Prostate gland (tissue), 2 donors: Measurements from ENCODE around the gene SYTL5. TPM values are rescaled to one million over a fixed set of nuclear protein-coding genes. Genes with fewer than 3 reads are reported as not detected.

Experiments
- DNase-seq: peaks from one replicate; pipeline ENCODE4 v3.0.0-alpha.2; 2019; ENCODE audit warnings: low spot score
- H3K27ac ChIP-seq, 2 donors: fragments of 200-600 bp; sonication (generic); 2 replicates each; pipeline ENCODE4 v1.5.1; 2017 to 2019
- H3K27me3 ChIP-seq: fragments of 200-600 bp; sonication (generic); replicated peaks from 2 replicates; pipeline ENCODE4 v1.5.1; 2019; ENCODE audit not compliant: insufficient read depth
- H3K36me3 ChIP-seq, 2 donors: fragments of 200-600 bp; sonication (generic); 1 replicate in 1 of 2; 2 replicates in 1 of 2; pipeline versions ENCODE4 v1.5.1 to v1.8.1; 2017 to 2019
- H3K4me1 ChIP-seq: fragments of 200-600 bp; sonication (generic); replicated peaks from 2 replicates; pipeline ENCODE4 v1.5.1; 2019
- H3K4me3 ChIP-seq, 2 donors: fragments of 200-600 bp; sonication (generic); 2 replicates each; pipeline ENCODE4 v1.5.1; 2017 to 2019
- H3K9me3 ChIP-seq: fragments of 200-600 bp; sonication (generic); 2 replicates; pipeline ENCODE4 v1.5.1; 2017
- POLR2A ChIP-seq: fragments of 450-650 bp; IDR thresholded peaks from one replicate; pipeline ENCODE4 v1.6.1; 2016; ENCODE audit warnings: antibody characterized with exemption, mild to moderate bottlenecking
- POLR2AphosphoS5 ChIP-seq: sonication (generic); formaldehyde crosslinking; IDR thresholded peaks from one replicate; pipeline ENCODE4 v1.6.1; 2017; ENCODE audit warnings: antibody characterized with exemption
- WGBS: methylation state at CpG from one replicate; pipeline ENCODE4 v1.1.5; 2018; 5-methylcytosine and 5-hydroxymethylcytosine counted together
- intact Hi-C: fragments of 100-400 bp; cut with DNase I; formaldehyde crosslinking; loops from one replicate; pipeline ENCODE4 v1.14.2; 2022
- total RNA-seq, 2 donors: library from RNA; depleted of rRNA; stranded (reverse); fragments of >200 nt; gene quantifications; one replicate each; pipeline ENCODE4 v1.1.0, GENCODE V29; 2016
- TF ChIP-seq, protein P1 (sequence below), 4 experiments: fragments of 200-600 bp in 2 of 4; fragments of 450-650 bp in 2 of 4; sonication (generic) in 2 of 4; IDR thresholded peaks; 1 replicate in 3 of 4; 2 replicates in 1 of 4; pipeline ENCODE4 v1.5.1; 2016 to 2019; ENCODE audit warnings: antibody characterized with exemption in 4 of 4, mild to moderate bottlenecking in 2 of 4, moderate library complexity in 2 of 4

SYTL5 gene
- total RNA-seq, 2 donors from 2014 or later = 2.1 to 2.9 TPM

DNA sequence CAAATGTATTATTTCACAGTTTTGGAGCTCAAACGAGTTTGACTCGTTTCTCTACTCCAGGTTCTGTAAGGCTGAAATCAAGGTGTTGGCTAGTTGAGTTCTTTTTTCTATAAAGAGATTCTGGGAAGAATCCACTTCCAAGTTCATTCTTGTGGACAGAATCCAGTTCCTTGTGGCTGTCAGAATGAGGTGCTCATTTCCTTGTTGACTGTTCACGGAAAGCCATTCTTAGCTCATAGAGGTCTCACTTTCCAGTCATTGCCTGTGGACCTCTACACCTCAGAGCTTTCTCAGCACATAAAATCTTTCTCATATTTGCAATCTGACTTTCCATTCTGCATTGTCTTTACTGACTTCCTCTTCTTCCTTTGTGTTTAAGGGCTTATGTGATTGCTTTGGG is 62.9 kb downstream of the SYTL5 start:
- no peak for DNase-seq
- TF ChIP-seq, protein P1, sequence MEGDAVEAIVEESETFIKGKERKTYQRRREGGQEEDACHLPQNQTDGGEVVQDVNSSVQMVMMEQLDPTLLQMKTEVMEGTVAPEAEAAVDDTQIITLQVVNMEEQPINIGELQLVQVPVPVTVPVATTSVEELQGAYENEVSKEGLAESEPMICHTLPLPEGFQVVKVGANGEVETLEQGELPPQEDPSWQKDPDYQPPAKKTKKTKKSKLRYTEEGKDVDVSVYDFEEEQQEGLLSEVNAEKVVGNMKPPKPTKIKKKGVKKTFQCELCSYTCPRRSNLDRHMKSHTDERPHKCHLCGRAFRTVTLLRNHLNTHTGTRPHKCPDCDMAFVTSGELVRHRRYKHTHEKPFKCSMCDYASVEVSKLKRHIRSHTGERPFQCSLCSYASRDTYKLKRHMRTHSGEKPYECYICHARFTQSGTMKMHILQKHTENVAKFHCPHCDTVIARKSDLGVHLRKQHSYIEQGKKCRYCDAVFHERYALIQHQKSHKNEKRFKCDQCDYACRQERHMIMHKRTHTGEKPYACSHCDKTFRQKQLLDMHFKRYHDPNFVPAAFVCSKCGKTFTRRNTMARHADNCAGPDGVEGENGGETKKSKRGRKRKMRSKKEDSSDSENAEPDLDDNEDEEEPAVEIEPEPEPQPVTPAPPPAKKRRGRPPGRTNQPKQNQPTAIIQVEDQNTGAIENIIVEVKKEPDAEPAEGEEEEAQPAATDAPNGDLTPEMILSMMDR (IDR thresholded peaks at IDR 0.05) = no peak
- TF ChIP-seq POLR2A = no peak
- no peak for TF ChIP-seq POLR2AphosphoS5
- H3K9me3 ChIP-seq = no peaks in the 10 kb centered on the region
- 69% methylated on average over 3 of the region's 3 CpGs for WGBS
- H3K4me1 ChIP-seq = no peaks in the 10 kb centered on the region
- H3K27ac ChIP-seq = no peak overlapping the region
- no peaks in the 10 kb centered on the region for H3K27me3 ChIP-seq
- H3K4me3 ChIP-seq = no peak overlapping the region
- intact Hi-C loops = no loop called here
- no peaks in the 10 kb centered on the region for H3K36me3 ChIP-seq

DNA sequence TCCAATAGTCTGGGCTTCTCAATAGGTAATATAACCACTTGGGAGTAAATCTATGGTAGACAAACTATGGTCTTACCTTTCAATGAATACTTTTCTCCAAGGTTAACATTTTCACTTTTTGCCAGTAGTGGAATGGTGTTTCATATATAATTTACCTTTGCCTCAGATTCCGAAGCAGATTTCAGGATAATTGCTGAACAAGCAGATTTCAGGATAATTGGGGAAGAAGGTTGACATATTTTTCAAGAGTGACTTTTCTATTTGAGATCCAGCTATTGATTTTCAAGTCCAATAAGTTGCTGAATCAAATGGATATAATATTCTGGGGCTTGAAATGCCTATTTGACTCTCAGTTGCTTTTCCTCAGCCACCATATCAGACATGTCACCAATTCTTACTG is 63.6 kb downstream of the SYTL5 start:
- Histone ChIP-seq H3K36me3 (no peaks in the 10 kb centered on the region), H3K4me3 (no peak overlapping the region), H3K4me1 (no peaks in the 10 kb centered on the region), H3K9me3 (no peaks in the 10 kb centered on the region), H3K27me3 (no peaks in the 10 kb centered on the region), H3K27ac (no peak overlapping the region)
- intact Hi-C loops = no loop called here
- DNase-seq = no peak
- TF ChIP-seq, protein P1 (IDR thresholded peaks at IDR 0.05) = no peak
- TF ChIP-seq POLR2AphosphoS5 (no peak), POLR2A (no peak)
- WGBS = 93% methylated on average over 1 of the region's 1 CpG

GRCh38 chrX:38079463-38079862 is 73.1 kb downstream of the SYTL5 start:
- Histone ChIP-seq H3K27ac (no peak overlapping the region), H3K27me3 (no peaks in the 10 kb centered on the region), H3K4me1 (no peaks in the 10 kb centered on the region), H3K4me3 (no peak overlapping the region), H3K9me3 (no peaks in the 10 kb centered on the region), H3K36me3 (no peaks in the 10 kb centered on the region)
- TF ChIP-seq POLR2AphosphoS5 = no peak
- TF ChIP-seq, protein P1 (IDR thresholded peaks at IDR 0.05) = no peak
- TF ChIP-seq POLR2A = no peak
- DNase-seq = no peak
- intact Hi-C loops = no loop called here

DNA sequence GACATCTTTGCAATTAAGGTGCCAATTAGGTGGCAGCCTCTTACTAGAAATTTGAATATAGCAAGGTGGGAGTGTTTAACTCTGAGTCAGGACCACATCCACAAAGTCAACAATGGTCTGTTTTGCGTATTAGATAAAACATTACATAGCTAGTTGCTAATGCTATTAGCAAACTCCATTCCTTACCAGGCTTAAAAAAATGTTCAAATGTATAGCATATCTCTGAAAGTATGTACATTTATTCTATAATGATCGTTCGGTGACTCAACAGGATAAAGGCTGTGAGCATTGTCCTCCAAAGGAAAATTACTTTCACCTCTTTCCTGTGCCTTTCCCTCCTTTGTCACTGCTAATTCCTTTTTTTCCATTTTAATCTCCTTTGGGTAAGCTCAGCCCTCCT is 74.5 kb downstream of the SYTL5 start:
- 92% methylated on average over 3 of the region's 3 CpGs for WGBS
- no peaks in the 10 kb centered on the region for H3K27me3 ChIP-seq
- no peaks in the 10 kb centered on the region for H3K36me3 ChIP-seq
- intact Hi-C loops = no loop called here
- no peak for DNase-seq
- H3K4me3 ChIP-seq = no peak overlapping the region
- TF ChIP-seq POLR2A (no peak), POLR2AphosphoS5 (no peak)
- TF ChIP-seq, protein P1 (IDR thresholded peaks at IDR 0.05) = no peak
- no peaks in the 10 kb centered on the region for H3K4me1 ChIP-seq
- no peak overlapping the region for H3K27ac ChIP-seq
- H3K9me3 ChIP-seq = no peaks in the 10 kb centered on the region

GRCh38 chrX:38081909-38082308 is 75.6 kb downstream of the SYTL5 start:
- WGBS = 0% methylated on average over 1 of the region's 1 CpG
- Histone ChIP-seq H3K4me3 (no peak overlapping the region), H3K4me1 (no peaks in the 10 kb centered on the region), H3K27me3 (no peaks in the 10 kb centered on the region), H3K9me3 (no peaks in the 10 kb centered on the region), H3K36me3 (no peaks in the 10 kb centered on the region), H3K27ac (no peak overlapping the region)
- TF ChIP-seq, protein P1 (IDR thresholded peaks at IDR 0.05) = no peak
- TF ChIP-seq POLR2AphosphoS5 (no peak), POLR2A (no peak)
- intact Hi-C loops = no loop called here
- no peak for DNase-seq
